AG09319 (cell line): Measurements from ENCODE around the gene HOXA5.

ENCODE experiments used
- DNase-seq: peaks from one replicate; pipeline ENCODE4 v3.0.0-alpha.2; 2010; ENCODE audit warnings: low read depth; ENCODE audit errors: extremely low read depth
- CTCF ChIP-seq: IDR thresholded peaks from 2 replicates; pipeline ENCODE4 v1.5.1; 2011; ENCODE audit warnings: low read depth, mild to moderate bottlenecking, inconsistent platforms, low read length, moderate library complexity

The HOXA5 gene

GRCh38 chr7:27103489-27104226 is 39.8 kb downstream of the HOXA5 start:
- DNase-seq: no peak
- no peak for TF ChIP-seq CTCF

- no peak for TF ChIP-seq CTCF
- no peak for DNase-seq
Measured at GRCh38 chr7:27102581-27103442, 40.7 kb downstream of the HOXA5 start, which contains the start of gene HOXA2. TSS of gene HOXA2 (minus strand) at chr7:27102683. CDS start at chr7:27102500, 183 bp downstream.

- no peak for TF ChIP-seq CTCF
- DNase-seq: no peak
Measured at GRCh38 chr7:27101957-27102580, 41.4 kb downstream of the HOXA5 start.

- no peak for TF ChIP-seq CTCF
- no peak for DNase-seq
Measured at GRCh38 chr7:27101171-27101956, 42.1 kb downstream of the HOXA5 start.

GRCh38 chr7:27100694-27101170 is 42.7 kb downstream of the HOXA5 start:
- no peak for TF ChIP-seq CTCF
- DNase-seq: no peak

GRCh38 chr7:27099453-27100370 is 43.8 kb downstream of the HOXA5 start:
- no peak for TF ChIP-seq CTCF
- DNase-seq: no peak
